AG10803 (cell line): ENCODE measurements around the gene ADCY1.

Experiments used
- DNase-seq: peaks from one replicate; pipeline ENCODE4 v3.0.0; 2010; ENCODE audit warnings: low read depth
- H3K4me3 ChIP-seq: 2 replicates; pipeline ENCODE4 v1.5.1; 2011; ENCODE audit warnings: mild to moderate bottlenecking, low read length, control low read depth
- CTCF ChIP-seq: conservative IDR thresholded peaks from 2 replicates; pipeline ENCODE4 v1.5.1; 2011; ENCODE audit warnings: mild to moderate bottlenecking, low read length, control low read depth, inconsistent platforms

Gene ADCY1

GRCh38 chr7:45682836-45683555 is 108.8 kb downstream of the ADCY1 start:
- no peak for TF ChIP-seq CTCF
- DNase-seq = no peak
- H3K4me3 ChIP-seq = no peak overlapping the region

- no peak for TF ChIP-seq CTCF
- no peak for DNase-seq
- no peak overlapping the region for H3K4me3 ChIP-seq
Measured at GRCh38 chr7:45683556-45684148, 109.5 kb downstream of the ADCY1 start.

- H3K4me3 ChIP-seq = no peak overlapping the region
- DNase-seq = no peak
- TF ChIP-seq CTCF = no peak
Measured at GRCh38 chr7:45684910-45685618, 110.9 kb downstream of the ADCY1 start.

GRCh38 chr7:45685619-45686240 is 111.6 kb downstream of the ADCY1 start:
- no peak for TF ChIP-seq CTCF
- no peak overlapping the region for H3K4me3 ChIP-seq
- no peak for DNase-seq

- no peak for TF ChIP-seq CTCF
- H3K4me3 ChIP-seq = no peak overlapping the region
- DNase-seq = no peak
Measured at GRCh38 chr7:45686441-45687184, 112.4 kb downstream of the ADCY1 start.

- TF ChIP-seq CTCF = no peak
- no peak for DNase-seq
- H3K4me3 ChIP-seq = no peak overlapping the region
Measured at GRCh38 chr7:45687185-45687560, 113.0 kb downstream of the ADCY1 start.
